RCC 7860 (cell line): ENCODE measurements around the gene GRID1.

ENCODE experiments used
- DNase-seq: peaks from one replicate; pipeline ENCODE4 v3.0.0-alpha.2; 2015; ENCODE audit warnings: low spot score
- FAIRE-seq: peaks from 2 replicates; lab custom pipeline; 2012; peaks lifted over from hg19 to GRCh38; lab: Jason Lieb, UNC

GRID1 gene

GRCh38 chr10:86316274-86316835, 50.2 kb downstream of the GRID1 start:
- FAIRE-seq: no peak

GRCh38 chr10:86315549-86315942, 51.0 kb downstream of the GRID1 start:
- FAIRE-seq (no peak), DNase-seq (no peak)

More at GRCh38 chr10:86316274-86316835, 50.2 kb downstream of the GRID1 start:
- DNase-seq: no peak

GRCh38 chr10:86314616-86315548, 51.7 kb downstream of the GRID1 start:
- DNase-seq: no peak
- FAIRE-seq: no peak

- DNase-seq (no peak), FAIRE-seq (no peak)
Measured at GRCh38 chr10:86313621-86314041, 53.0 kb downstream of the GRID1 start.

GRCh38 chr10:86312701-86313270, 53.8 kb downstream of the GRID1 start:
- FAIRE-seq: no peak
- DNase-seq: no peak

- no peak for DNase-seq
- no peak for FAIRE-seq
Measured at GRCh38 chr10:86311906-86312305, 54.7 kb downstream of the GRID1 start.

GRCh38 chr10:86311190-86311589, 55.4 kb downstream of the GRID1 start:
- FAIRE-seq (no peak), DNase-seq (no peak)

GRCh38 chr10:86310702-86311101, 55.9 kb downstream of the GRID1 start:
- DNase-seq: no peak
- no peak for FAIRE-seq

- DNase-seq (no peak), FAIRE-seq (no peak)
Measured at GRCh38 chr10:86310291-86310690, 56.3 kb downstream of the GRID1 start.

- FAIRE-seq (no peak), DNase-seq (no peak)
Measured at GRCh38 chr10:86308056-86308455, 58.5 kb downstream of the GRID1 start.

GRCh38 chr10:86306628-86307278, 59.8 kb downstream of the GRID1 start:
- FAIRE-seq (no peak), DNase-seq (no peak)

GRCh38 chr10:86305521-86305920, 61.1 kb downstream of the GRID1 start:
- DNase-seq (no peak), FAIRE-seq (no peak)

- DNase-seq (no peak), FAIRE-seq (no peak)
Measured at GRCh38 chr10:86304436-86304835, 62.2 kb downstream of the GRID1 start.

GRCh38 chr10:86303626-86304025, 63.0 kb downstream of the GRID1 start:
- DNase-seq (no peak), FAIRE-seq (no peak)

GRCh38 chr10:86301971-86302370, 64.6 kb downstream of the GRID1 start:
- no peak for FAIRE-seq

GRCh38 chr10:86300931-86301830, 65.4 kb downstream of the GRID1 start:
- no peak for DNase-seq
- no peak for FAIRE-seq

More at GRCh38 chr10:86301971-86302370, 64.6 kb downstream of the GRID1 start:
- no peak for DNase-seq

GRCh38 chr10:86300399-86300925, 66.1 kb downstream of the GRID1 start:
- DNase-seq: no peak
- FAIRE-seq: no peak

GRCh38 chr10:86299562-86299961, 67.0 kb downstream of the GRID1 start:
- FAIRE-seq (no peak), DNase-seq (no peak)

- FAIRE-seq: no peak
Measured at GRCh38 chr10:86298501-86299001, 68.0 kb downstream of the GRID1 start.

GRCh38 chr10:86295791-86296190, 70.8 kb downstream of the GRID1 start:
- DNase-seq: no peak
- FAIRE-seq: no peak

More at GRCh38 chr10:86298501-86299001, 68.0 kb downstream of the GRID1 start:
- no peak for DNase-seq
